H1 (cell line): ENCODE results near the gene BCKDHB. TPM values are rescaled to one million over a fixed set of nuclear protein-coding genes. Genes with fewer than 3 reads are reported as not detected.

Experiments
- CTCF ChIA-PET: fragments of 300-600 bp; sonication (Branson Sonifier 250); formaldehyde crosslinking; loops from one replicate; lab custom pipeline; 2021; ENCODE audit not compliant: partially characterized antibody; lab: Charles Lee
- POLR2A ChIA-PET: fragments of 300-600 bp; sonication (Branson Sonifier 250); formaldehyde crosslinking; loops from one replicate; lab custom pipeline; 2021; ENCODE audit warnings: inconsistent platforms; ENCODE audit not compliant: partially characterized antibody; lab: Charles Lee
- DNase-seq, 2 experiments: peaks; one replicate each; pipeline versions ENCODE4 v3.0.0 to v3.0.0-alpha.2; 2010 to 2022; ENCODE audit warnings: low spot score in 2 of 2, low read depth in 1 of 2, mixed read lengths in 1 of 2
- FAIRE-seq: peaks from 2 replicates; lab custom pipeline; 2011; peaks lifted over from hg19 to GRCh38; lab: Jason Lieb, UNC
- H2AFZ ChIP-seq: 2 replicates; pipeline ENCODE4 v1.8.1; 2012; ENCODE audit warnings: low read length, inconsistent platforms
- H2AK5ac ChIP-seq: 2 replicates; pipeline ENCODE4 v1.6.1; 2013; ENCODE audit warnings: low read depth, low read length
- H2BK120ac ChIP-seq: replicated peaks from 2 replicates; pipeline ENCODE3; 2013; ENCODE audit warnings: low read depth, low read length, inconsistent platforms
- H2BK12ac ChIP-seq: 2 replicates; pipeline ENCODE4 v1.6.1; 2013; ENCODE audit warnings: low read depth, low read length
- H2BK15ac ChIP-seq: 2 replicates; pipeline ENCODE4 v1.6.1; 2013; ENCODE audit warnings: low read length
- H2BK20ac ChIP-seq: 2 replicates; pipeline ENCODE4 v1.6.1; 2013; ENCODE audit warnings: low read length
- H2BK5ac ChIP-seq: 2 replicates; pipeline ENCODE4 v1.6.1; 2013; ENCODE audit warnings: low read depth, low read length
- H3K14ac ChIP-seq: 2 replicates; pipeline ENCODE4 v1.6.1; 2013; ENCODE audit warnings: inconsistent platforms; ENCODE audit not compliant: insufficient read length
- H3K18ac ChIP-seq: 2 replicates; pipeline ENCODE4 v1.6.1; 2013; ENCODE audit warnings: low read length; ENCODE audit errors: extremely low read depth
- H3K23ac ChIP-seq: 2 replicates; pipeline ENCODE4 v1.6.1; 2013; ENCODE audit warnings: inconsistent platforms; ENCODE audit not compliant: insufficient read length
- H3K23me2 ChIP-seq: 2 replicates; pipeline ENCODE4 v1.6.1; 2013; ENCODE audit warnings: low read depth, low read length
- H3K27ac ChIP-seq: 2 replicates; pipeline ENCODE4 v1.6.1; 2011; ENCODE audit warnings: low read depth, low read length, inconsistent platforms
- H3K27me3 ChIP-seq, 4 experiments: replicated peaks in 1 of 4; 1 replicate in 1 of 4; 2 replicates in 3 of 4; pipeline versions ENCODE4 v1.6.1 to v1.8.1; 2011 to 2013; ENCODE audit warnings: low read length in 3 of 4, mild to moderate bottlenecking in 3 of 4, inconsistent platforms in 2 of 4, mixed read lengths in 2 of 4, moderate library complexity in 1 of 4; ENCODE audit not compliant: control insufficient read depth in 3 of 4, insufficient read depth in 3 of 4; ENCODE audit errors: extremely low read depth in 1 of 4
- H3K36me3 ChIP-seq, 4 experiments: 2 replicates each; pipeline versions ENCODE4 v1.6.1 to v1.8.1; 2011 to 2013; ENCODE audit warnings: mild to moderate bottlenecking in 4 of 4, low read length in 3 of 4, moderate library complexity in 2 of 4, control low read depth in 1 of 4, inconsistent platforms in 1 of 4; ENCODE audit not compliant: insufficient read depth in 4 of 4, control insufficient read depth in 2 of 4
- H3K4ac ChIP-seq: replicated peaks from 2 replicates; pipeline ENCODE3; 2013; ENCODE audit warnings: low read length, low read depth, mixed read lengths, inconsistent platforms; ENCODE audit not compliant: insufficient read length
- H3K4me1 ChIP-seq, 4 experiments: replicated peaks in 1 of 4; 1 replicate in 1 of 4; 2 replicates in 3 of 4; pipeline versions ENCODE4 v1.6.1 to v1.8.1; 2011 to 2013; ENCODE audit warnings: low read length in 3 of 4, inconsistent platforms in 2 of 4, mixed read lengths in 1 of 4; ENCODE audit not compliant: insufficient read depth in 4 of 4, control insufficient read depth in 3 of 4
- H3K4me2 ChIP-seq, 2 experiments: 2 replicates each; pipeline versions ENCODE4 v1.6.1 to v1.8.1; 2011 to 2013; ENCODE audit warnings: low read depth in 2 of 2, low read length in 2 of 2, control low read depth in 1 of 2, inconsistent platforms in 1 of 2, mild to moderate bottlenecking in 1 of 2; ENCODE audit not compliant: insufficient read depth in 1 of 2
- H3K4me3 ChIP-seq, 4 experiments: fragments of 200-600, 300-600 bp in 1 of 4; sonication (generic), shearing (Covaris generic), sonication (Bioruptor Twin) in 1 of 4; 2 replicates each; pipeline versions ENCODE4 v1.5.1 to v1.8.1; 2011 to 2016; ENCODE audit warnings: low read length in 4 of 4, low read depth in 3 of 4, control low read depth in 2 of 4, inconsistent platforms in 2 of 4, mild to moderate bottlenecking in 2 of 4, mixed read lengths in 1 of 4, moderate library complexity in 1 of 4; ENCODE audit not compliant: insufficient read depth in 2 of 4; ENCODE audit errors: extremely low read depth in 1 of 4
- H3K56ac ChIP-seq: replicated peaks from 2 replicates; pipeline ENCODE3; 2013; ENCODE audit warnings: low read depth, mild to moderate bottlenecking, mixed read lengths, low read length, inconsistent platforms; ENCODE audit not compliant: insufficient read length
- H3K79me1 ChIP-seq: 2 replicates; pipeline ENCODE4 v1.6.1; 2013; ENCODE audit warnings: low read depth, low read length, control low read depth
- H3K79me2 ChIP-seq, 2 experiments: 2 replicates each; pipeline versions ENCODE4 v1.6.1 to v1.8.1; 2012 to 2013; ENCODE audit warnings: low read length in 2 of 2, mild to moderate bottlenecking in 2 of 2, inconsistent platforms in 1 of 2; ENCODE audit not compliant: insufficient read depth in 2 of 2, control insufficient read depth in 1 of 2
- H3K9ac ChIP-seq, 4 experiments: replicated peaks in 1 of 4; 1 replicate in 1 of 4; 2 replicates in 3 of 4; pipeline versions ENCODE4 v1.6.1 to v1.8.1; 2011 to 2013; ENCODE audit warnings: low read depth in 3 of 4, low read length in 3 of 4, control low read depth in 2 of 4, mild to moderate bottlenecking in 2 of 4, moderate library complexity in 2 of 4, inconsistent platforms in 1 of 4; ENCODE audit errors: extremely low read depth in 1 of 4
- H3K9me3 ChIP-seq, 2 experiments: 2 replicates each; pipeline versions ENCODE4 v1.6.1 to v1.8.1; 2012 to 2013; ENCODE audit warnings: mild to moderate bottlenecking in 2 of 2, moderate library complexity in 2 of 2, control low read depth in 1 of 2, inconsistent platforms in 1 of 2, low read depth in 1 of 2, low read length in 1 of 2, mixed read lengths in 1 of 2; ENCODE audit not compliant: insufficient read depth in 2 of 2
- H4K20me1 ChIP-seq, 2 experiments: replicated peaks in 1 of 2; 2 replicates each; pipeline versions ENCODE3 to v1.8.1; 2011 to 2013; ENCODE audit warnings: inconsistent platforms in 2 of 2, low read length in 2 of 2, mild to moderate bottlenecking in 1 of 2; ENCODE audit not compliant: insufficient read depth in 2 of 2, control insufficient read depth in 1 of 2
- H4K5ac ChIP-seq: 2 replicates; pipeline ENCODE4 v1.6.1; 2013; ENCODE audit warnings: low read length, low read depth, mixed read lengths, inconsistent platforms; ENCODE audit not compliant: insufficient read length
- H4K8ac ChIP-seq: 2 replicates; pipeline ENCODE4 v1.8.0; 2013; ENCODE audit warnings: mild to moderate bottlenecking, moderate library complexity, low read length, inconsistent platforms; ENCODE audit not compliant: insufficient read depth; ENCODE audit errors: extremely low read depth
- H4K91ac ChIP-seq: replicated peaks from 2 replicates; pipeline ENCODE3; 2013; ENCODE audit warnings: low read length, mixed read lengths, inconsistent platforms; ENCODE audit not compliant: insufficient read length
- EGR1 ChIP-seq: IDR thresholded peaks from 2 replicates; pipeline ENCODE4 v1.6.1; 2011; ENCODE audit warnings: low read depth, low read length, borderline replicate concordance
- KDM4A ChIP-seq: IDR thresholded peaks from one replicate; pipeline ENCODE4 v1.7.1; 2012; ENCODE audit warnings: low read depth, mild to moderate bottlenecking, moderate library complexity, low read length, inconsistent platforms; ENCODE audit not compliant: severe bottlenecking
- POLR2AphosphoS5 ChIP-seq: IDR thresholded peaks from 2 replicates; pipeline ENCODE4 v1.6.1; 2011; ENCODE audit warnings: low read depth, low read length
- USF2 ChIP-seq: IDR thresholded peaks from 2 replicates; pipeline ENCODE4 v1.6.1; 2011; ENCODE audit warnings: low read length, improper control_type of control experiment
- YY1 ChIP-seq: IDR thresholded peaks from 2 replicates; pipeline ENCODE4 v1.6.1; 2011; ENCODE audit warnings: low read depth, mild to moderate bottlenecking, low read length
- WGBS, 2 experiments: shearing (Covaris generic) in 1 of 2; methylation state at CpG; one replicate each; pipeline versions ENCODE4 v1.1.6 to v1.1.7; 2013 to 2015; ENCODE audit warnings: low lambda C conversion rate in 2 of 2, mixed read lengths in 2 of 2, inconsistent platforms in 1 of 2, low coverage in 1 of 2, missing lambda C conversion rate in 1 of 2; ENCODE audit not compliant: insufficient replicate concordance in 2 of 2, insufficient coverage in 1 of 2, insufficient read length in 1 of 2; ENCODE audit errors: extremely low coverage in 1 of 2, missing lambda C conversion rate in 1 of 2; 5-methylcytosine and 5-hydroxymethylcytosine counted together
- polyA plus RNA-seq, 7 experiments: library from polyadenylated mRNA; depleted of rRNA in 3 of 7; stranded (reverse) in 5 of 7; unstranded in 2 of 7; fragments of >200 nt in 5 of 7; fragments of 200-250 nt in 2 of 7; gene quantifications; 1 replicate in 5 of 7; 2 replicates in 1 of 7; 4 replicates in 1 of 7; pipeline versions ENCODE4 v1.2.1 to v1.2.3, GENCODE V29; 2011 to 2013; ENCODE audit warnings: missing spikeins in 2 of 7, mixed read lengths in 2 of 7
- total RNA-seq: library from RNA; stranded (reverse); fragmentation: NEBNext Ultra II Directional; extraction: Animal tissue kit (Norgen Biotek cat#: 25700); gene quantifications from 2 replicates; pipeline ENCODE4 v1.2.1, GENCODE V29; 2021

The BCKDHB gene
- total and polyA plus RNA-seq, 2 of the 8 experiments (the other 6 are each of a cell fraction or from before 2014, with no cell fraction given), result 22.1 to 30.8 TPM

GRCh38 chr6:80197986-80198385 is 91.5 kb downstream of the BCKDHB start:
- Histone ChIP-seq H3K14ac (no peak overlapping the region), H2BK20ac (no peak overlapping the region), H3K56ac (no peak overlapping the region), H3K79me2 (no peaks in the 10 kb centered on the region), H3K9ac (no peak overlapping the region), H4K91ac (no peak overlapping the region), H3K27me3 (no peaks in the 10 kb centered on the region), H2BK120ac (no peak overlapping the region), H2BK5ac (no peak overlapping the region), H2AK5ac (no peak overlapping the region), H3K4ac (no peak overlapping the region), H4K8ac (no peak overlapping the region), H4K5ac (no peak overlapping the region), H4K20me1 (peaks cover 0 to 2% of the 10 kb centered on the region in 2 experiments), H2BK12ac (no peak overlapping the region), H2AFZ (no peak overlapping the region), H3K36me3 (peaks cover 0 to 1% (median under 1%) of the 10 kb centered on the region in 4 experiments; a peak in 2 of 8 replicates), H3K23me2 (no peaks in the 10 kb centered on the region), H3K79me1 (no peaks in the 10 kb centered on the region), H3K27ac (no peak overlapping the region), H3K4me2 (no peak overlapping the region), H3K23ac (no peak overlapping the region), H3K9me3 (no peaks in the 10 kb centered on the region), H2BK15ac (no peak overlapping the region), H3K4me3 (no peak overlapping the region), H3K18ac (no peak overlapping the region), H3K4me1 (no peaks in the 10 kb centered on the region)
- 88% methylated on average over 4 of the region's 4 CpGs; no CpG with 5 or more reads in 1 of the 2 experiments for WGBS, 2 experiments
- POLR2A ChIA-PET, result no interaction called here
- no peak for DNase-seq
- no peak for TF ChIP-seq EGR1
- no peak for TF ChIP-seq USF2
- no peak for TF ChIP-seq YY1
- no peak for TF ChIP-seq POLR2AphosphoS5
- TF ChIP-seq KDM4A, result no peak
- CTCF ChIA-PET, result interaction anchor here (0.9 kb wide), 1 partner anchor 8 kb away, joined by 4 read pairs; no protein-coding TSS in a partner anchor
- no peak for FAIRE-seq
